GM12878 (cell line): ENCODE results near the gene SMG6. TPM values are rescaled to one million over a fixed set of nuclear protein-coding genes. Genes with fewer than 3 reads are reported as not detected.

Source experiments
- BMI1 ChIP-seq: fragments of 450-650 bp; IDR thresholded peaks from 2 replicates; pipeline ENCODE4 v1.6.1; 2016; ENCODE audit warnings: mild to moderate bottlenecking, moderate library complexity, borderline replicate concordance
- CBFB ChIP-seq: IDR thresholded peaks from 2 replicates; pipeline ENCODE4 v1.6.1; 2016; ENCODE audit warnings: antibody characterized with exemption, low read depth
- CHD2 ChIP-seq: IDR thresholded peaks from 2 replicates; pipeline ENCODE4 v1.6.1; 2011; ENCODE audit warnings: low read depth, low read length, improper control_type of control experiment, borderline replicate concordance
- EZH2 ChIP-seq: IDR thresholded peaks from 2 replicates; pipeline ENCODE4 v1.6.1; 2012; ENCODE audit warnings: low read depth, mild to moderate bottlenecking, control low read depth, inconsistent platforms, low read length, borderline replicate concordance; ENCODE audit not compliant: control insufficient read depth
- FOXK2 ChIP-seq: fragments of 450-650 bp; IDR thresholded peaks from 2 replicates; pipeline ENCODE4 v1.6.1; 2017; ENCODE audit warnings: mild to moderate bottlenecking, moderate library complexity
- HDAC6 ChIP-seq: fragments of 200-600 bp; sonication (generic); IDR thresholded peaks from one replicate; pipeline ENCODE4 v1.8.0; 2017; ENCODE audit warnings: antibody characterized with exemption; ENCODE audit not compliant: unreplicated experiment
- IRF4 ChIP-seq: IDR thresholded peaks from 2 replicates; pipeline ENCODE4 v1.6.1; 2011; ENCODE audit warnings: low read depth, low read length
- JUNB ChIP-seq: IDR thresholded peaks from 2 replicates; pipeline ENCODE4 v1.6.1; 2016; ENCODE audit warnings: antibody characterized with exemption, mild to moderate bottlenecking
- KDM1A ChIP-seq: fragments of 200-600 bp; sonication (generic); IDR thresholded peaks from 2 replicates; pipeline ENCODE4 v1.6.1; 2016; ENCODE audit warnings: borderline replicate concordance
- NFXL1 ChIP-seq: fragments of 450-650 bp; IDR thresholded peaks from 2 replicates; pipeline ENCODE4 v1.6.1; 2017; ENCODE audit warnings: antibody characterized with exemption, mild to moderate bottlenecking, borderline replicate concordance
- NFYA ChIP-seq: IDR thresholded peaks from 2 replicates; pipeline ENCODE4 v1.6.1; 2011; ENCODE audit warnings: low read depth, mild to moderate bottlenecking, low read length, improper control_type of control experiment, borderline replicate concordance
- NR2C1 ChIP-seq: fragments of 450-650 bp; IDR thresholded peaks from 2 replicates; pipeline ENCODE4 v1.6.1; 2017; ENCODE audit warnings: antibody characterized with exemption, mild to moderate bottlenecking, moderate library complexity
- NRF1 ChIP-seq: conservative IDR thresholded peaks from 2 replicates; pipeline ENCODE4 v1.6.1; 2011; ENCODE audit warnings: mild to moderate bottlenecking, low read depth, low read length, improper control_type of control experiment
- POLR2A ChIP-seq: IDR thresholded peaks from 2 replicates; pipeline ENCODE4 v1.6.1; 2011; ENCODE audit warnings: low read depth, mild to moderate bottlenecking, low read length
- RAD21 ChIP-seq: IDR thresholded peaks from 2 replicates; pipeline ENCODE4 v1.6.1; 2011; ENCODE audit warnings: mild to moderate bottlenecking, low read depth, low read length, moderate library complexity; ENCODE audit not compliant: insufficient read depth
- STAT3 ChIP-seq: IDR thresholded peaks from 2 replicates; pipeline ENCODE4 v1.6.1; 2011; ENCODE audit warnings: low read depth, low read length, improper control_type of control experiment
- SUZ12 ChIP-seq: fragments of 200-600 bp; sonication (generic); IDR thresholded peaks from one replicate; pipeline ENCODE4 v1.6.1; 2018; ENCODE audit warnings: antibody characterized with exemption, mild to moderate bottlenecking; ENCODE audit not compliant: unreplicated experiment
- YBX1 ChIP-seq: fragments of 450-650 bp; IDR thresholded peaks from 2 replicates; pipeline ENCODE4 v1.6.1; 2016; ENCODE audit warnings: antibody characterized with exemption
- ZNF217 ChIP-seq: fragments of 450-650 bp; IDR thresholded peaks from 2 replicates; pipeline ENCODE4 v1.6.1; 2017; ENCODE audit warnings: antibody characterized with exemption, mild to moderate bottlenecking
- ZNF274 ChIP-seq: IDR thresholded peaks from one replicate; pipeline ENCODE4 v1.8.0; 2011; ENCODE audit not compliant: insufficient read length, insufficient read depth
- polyA plus RNA-seq, 11 experiments: library from polyadenylated mRNA; depleted of rRNA in 4 of 11; unstranded in 6 of 11; stranded (reverse) in 5 of 11; fragments of >200 nt; fragmentation: Nextera tagmentation in 4 of 11; fragmentation: Illumina TruSeq in 1 of 11; extraction: Ambion mirVana in 4 of 11; extraction: Trizol in 1 of 11; gene quantifications; 1 replicate in 1 of 11; 2 replicates in 10 of 11; pipeline versions ENCODE4 v1.2.1 to v1.2.3, GENCODE V29; 2011 to 2016; ENCODE audit warnings: inconsistent platforms in 2 of 11, missing spikeins in 2 of 11, low read depth in 1 of 11
- total RNA-seq, 4 experiments: library from RNA; depleted of rRNA in 3 of 4; stranded (reverse); fragments of >200 nt in 3 of 4; fragmentation: Illumina TruSeq in 1 of 4; extraction: Trizol in 1 of 4; gene quantifications; 2 replicates each; pipeline versions ENCODE4 v1.2.1 to v1.2.3, GENCODE V29; 2013 to 2021
- TF ChIP-seq, protein P1 (sequence below): fragments of 450-650 bp; IDR thresholded peaks from 2 replicates; pipeline ENCODE4 v1.6.1; 2016; ENCODE audit warnings: mild to moderate bottlenecking
- TF ChIP-seq, protein P2 (sequence below): fragments of 450-650 bp; IDR thresholded peaks from 2 replicates; pipeline ENCODE4 v1.6.1; 2017; ENCODE audit warnings: mild to moderate bottlenecking, moderate library complexity
- TF ChIP-seq, protein P3 (sequence below): fragments of 450-650 bp; IDR thresholded peaks from 2 replicates; pipeline ENCODE4 v1.6.1; 2016; ENCODE audit warnings: mild to moderate bottlenecking
- TF ChIP-seq, protein P4 (sequence below): IDR thresholded peaks from 2 replicates; pipeline ENCODE4 v1.6.1; 2012; ENCODE audit warnings: low read depth, low read length, improper control_type of control experiment

Gene SMG6
- total and polyA plus RNA-seq, 10 of the 15 experiments (the other 5 are each of a cell fraction or from before 2014, with no cell fraction given): 0.58 to 28.7 (median 15.7) TPM

DNA sequence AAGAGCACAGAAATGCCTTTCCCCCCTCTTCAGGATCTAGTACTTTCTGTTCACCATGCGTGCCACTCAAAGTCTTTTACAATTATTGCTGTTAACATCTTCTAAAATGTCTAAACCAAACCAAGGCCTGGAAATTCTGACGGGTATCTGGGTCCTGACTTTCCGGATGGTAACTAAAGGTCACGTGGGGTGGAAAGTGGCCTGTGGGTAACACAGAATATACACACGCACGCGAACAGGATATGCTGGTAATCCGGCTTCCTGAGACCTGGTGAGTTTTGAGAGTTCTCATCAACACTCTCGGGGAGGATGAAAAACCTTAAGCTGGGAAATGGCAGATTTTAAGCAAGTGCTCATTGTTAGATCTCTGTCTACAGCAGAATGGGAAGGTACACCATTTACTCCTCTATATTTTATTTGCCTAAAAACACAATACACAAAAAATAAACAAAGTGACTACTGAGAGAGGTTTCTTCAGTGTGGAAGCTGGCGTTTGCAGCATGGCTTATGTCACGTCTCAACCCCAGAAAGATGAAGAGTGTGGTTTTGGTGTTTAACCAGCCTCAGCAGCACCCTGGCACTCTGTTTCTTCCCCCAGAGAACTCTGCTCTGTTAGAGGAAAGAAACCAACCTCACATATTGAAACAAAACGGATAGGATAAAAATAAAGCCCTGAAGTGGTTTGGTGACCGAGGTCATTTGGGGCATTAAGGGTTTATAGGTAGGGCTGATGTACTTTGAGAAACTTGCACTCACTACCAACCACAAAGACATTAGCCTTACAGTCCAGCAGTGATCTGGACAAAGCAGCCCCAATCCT is 37.3 kb downstream of the SMG6 start (continued):
- TF ChIP-seq NFYA: no peak
- TF ChIP-seq NRF1: no peak
- TF ChIP-seq, protein P1, sequence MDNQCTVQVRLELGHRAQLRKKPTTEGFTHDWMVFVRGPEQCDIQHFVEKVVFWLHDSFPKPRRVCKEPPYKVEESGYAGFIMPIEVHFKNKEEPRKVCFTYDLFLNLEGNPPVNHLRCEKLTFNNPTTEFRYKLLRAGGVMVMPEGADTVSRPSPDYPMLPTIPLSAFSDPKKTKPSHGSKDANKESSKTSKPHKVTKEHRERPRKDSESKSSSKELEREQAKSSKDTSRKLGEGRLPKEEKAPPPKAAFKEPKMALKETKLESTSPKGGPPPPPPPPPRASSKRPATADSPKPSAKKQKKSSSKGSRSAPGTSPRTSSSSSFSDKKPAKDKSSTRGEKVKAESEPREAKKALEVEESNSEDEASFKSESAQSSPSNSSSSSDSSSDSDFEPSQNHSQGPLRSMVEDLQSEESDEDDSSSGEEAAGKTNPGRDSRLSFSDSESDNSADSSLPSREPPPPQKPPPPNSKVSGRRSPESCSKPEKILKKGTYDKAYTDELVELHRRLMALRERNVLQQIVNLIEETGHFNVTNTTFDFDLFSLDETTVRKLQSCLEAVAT: peak; percentile 69
- no peak for TF ChIP-seq BMI1
- TF ChIP-seq FOXK2: no peak
- no peak for TF ChIP-seq JUNB
- TF ChIP-seq ZNF217: no peak
- TF ChIP-seq KDM1A: no peak
- TF ChIP-seq, protein P2, sequence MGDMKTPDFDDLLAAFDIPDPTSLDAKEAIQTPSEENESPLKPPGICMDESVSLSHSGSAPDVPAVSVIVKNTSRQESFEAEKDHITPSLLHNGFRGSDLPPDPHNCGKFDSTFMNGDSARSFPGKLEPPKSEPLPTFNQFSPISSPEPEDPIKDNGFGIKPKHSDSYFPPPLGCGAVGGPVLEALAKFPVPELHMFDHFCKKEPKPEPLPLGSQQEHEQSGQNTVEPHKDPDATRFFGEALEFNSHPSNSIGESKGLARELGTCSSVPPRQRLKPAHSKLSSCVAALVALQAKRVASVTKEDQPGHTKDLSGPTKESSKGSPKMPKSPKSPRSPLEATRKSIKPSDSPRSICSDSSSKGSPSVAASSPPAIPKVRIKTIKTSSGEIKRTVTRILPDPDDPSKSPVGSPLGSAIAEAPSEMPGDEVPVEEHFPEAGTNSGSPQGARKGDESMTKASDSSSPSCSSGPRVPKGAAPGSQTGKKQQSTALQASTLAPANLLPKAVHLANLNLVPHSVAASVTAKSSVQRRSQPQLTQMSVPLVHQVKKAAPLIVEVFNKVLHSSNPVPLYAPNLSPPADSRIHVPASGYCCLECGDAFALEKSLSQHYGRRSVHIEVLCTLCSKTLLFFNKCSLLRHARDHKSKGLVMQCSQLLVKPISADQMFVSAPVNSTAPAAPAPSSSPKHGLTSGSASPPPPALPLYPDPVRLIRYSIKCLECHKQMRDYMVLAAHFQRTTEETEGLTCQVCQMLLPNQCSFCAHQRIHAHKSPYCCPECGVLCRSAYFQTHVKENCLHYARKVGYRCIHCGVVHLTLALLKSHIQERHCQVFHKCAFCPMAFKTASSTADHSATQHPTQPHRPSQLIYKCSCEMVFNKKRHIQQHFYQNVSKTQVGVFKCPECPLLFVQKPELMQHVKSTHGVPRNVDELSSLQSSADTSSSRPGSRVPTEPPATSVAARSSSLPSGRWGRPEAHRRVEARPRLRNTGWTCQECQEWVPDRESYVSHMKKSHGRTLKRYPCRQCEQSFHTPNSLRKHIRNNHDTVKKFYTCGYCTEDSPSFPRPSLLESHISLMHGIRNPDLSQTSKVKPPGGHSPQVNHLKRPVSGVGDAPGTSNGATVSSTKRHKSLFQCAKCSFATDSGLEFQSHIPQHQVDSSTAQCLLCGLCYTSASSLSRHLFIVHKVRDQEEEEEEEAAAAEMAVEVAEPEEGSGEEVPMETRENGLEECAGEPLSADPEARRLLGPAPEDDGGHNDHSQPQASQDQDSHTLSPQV: peak; percentile 73; the same call in 1 of the 2 replicates
- TF ChIP-seq RAD21: peak; percentile 16; the same call in 1 of the 2 replicates
- TF ChIP-seq YBX1: no peak
- no peak; the same call in 1 of the 2 replicates for TF ChIP-seq NR2C1
- 0 out of 2 replicates have a peak, but pooled peaks have one; percentile 43 for TF ChIP-seq STAT3
- TF ChIP-seq, protein P3, sequence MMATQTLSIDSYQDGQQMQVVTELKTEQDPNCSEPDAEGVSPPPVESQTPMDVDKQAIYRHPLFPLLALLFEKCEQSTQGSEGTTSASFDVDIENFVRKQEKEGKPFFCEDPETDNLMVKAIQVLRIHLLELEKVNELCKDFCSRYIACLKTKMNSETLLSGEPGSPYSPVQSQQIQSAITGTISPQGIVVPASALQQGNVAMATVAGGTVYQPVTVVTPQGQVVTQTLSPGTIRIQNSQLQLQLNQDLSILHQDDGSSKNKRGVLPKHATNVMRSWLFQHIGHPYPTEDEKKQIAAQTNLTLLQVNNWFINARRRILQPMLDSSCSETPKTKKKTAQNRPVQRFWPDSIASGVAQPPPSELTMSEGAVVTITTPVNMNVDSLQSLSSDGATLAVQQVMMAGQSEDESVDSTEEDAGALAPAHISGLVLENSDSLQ: peak; percentile 93
- no peak for TF ChIP-seq EZH2
- peak; percentile 74 for TF ChIP-seq CBFB
- no peak for TF ChIP-seq NFXL1
- TF ChIP-seq, protein P4, sequence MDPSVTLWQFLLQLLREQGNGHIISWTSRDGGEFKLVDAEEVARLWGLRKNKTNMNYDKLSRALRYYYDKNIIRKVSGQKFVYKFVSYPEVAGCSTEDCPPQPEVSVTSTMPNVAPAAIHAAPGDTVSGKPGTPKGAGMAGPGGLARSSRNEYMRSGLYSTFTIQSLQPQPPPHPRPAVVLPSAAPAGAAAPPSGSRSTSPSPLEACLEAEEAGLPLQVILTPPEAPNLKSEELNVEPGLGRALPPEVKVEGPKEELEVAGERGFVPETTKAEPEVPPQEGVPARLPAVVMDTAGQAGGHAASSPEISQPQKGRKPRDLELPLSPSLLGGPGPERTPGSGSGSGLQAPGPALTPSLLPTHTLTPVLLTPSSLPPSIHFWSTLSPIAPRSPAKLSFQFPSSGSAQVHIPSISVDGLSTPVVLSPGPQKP: no peak; the same call in 1 of the 2 replicates
- no peak for TF ChIP-seq SUZ12
- TF ChIP-seq HDAC6: peak; percentile 60
- 0 out of 2 replicates have a peak, but pooled peaks have one; percentile 7 for TF ChIP-seq IRF4
- TF ChIP-seq CHD2: peak; percentile 59; the same call in 1 of the 2 replicates
- no peak for TF ChIP-seq ZNF274
- peak; percentile 64 for TF ChIP-seq POLR2A
